ENCODE results near the gene STX18.

DNA sequence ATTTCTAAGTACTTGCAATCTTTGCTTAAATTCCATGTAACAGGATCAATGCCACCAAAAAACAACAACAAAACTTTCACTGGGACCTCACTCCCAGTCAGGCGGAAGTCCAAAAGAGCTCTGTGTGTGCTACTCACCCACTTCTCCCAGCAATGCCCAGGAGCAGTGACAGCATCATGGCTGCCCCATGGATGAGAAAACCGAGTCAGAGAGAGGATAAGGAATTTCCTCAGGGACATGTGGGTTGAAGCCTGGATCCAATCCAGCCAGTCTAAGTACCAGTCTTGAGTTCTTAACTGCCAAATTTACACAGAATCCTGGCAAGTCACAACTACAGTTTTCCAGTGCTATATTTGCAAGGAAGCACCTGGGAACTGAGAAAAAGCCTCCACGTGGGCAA is 64.5 kb downstream of the STX18 start:
- TF ChIP-seq, protein P1, sequence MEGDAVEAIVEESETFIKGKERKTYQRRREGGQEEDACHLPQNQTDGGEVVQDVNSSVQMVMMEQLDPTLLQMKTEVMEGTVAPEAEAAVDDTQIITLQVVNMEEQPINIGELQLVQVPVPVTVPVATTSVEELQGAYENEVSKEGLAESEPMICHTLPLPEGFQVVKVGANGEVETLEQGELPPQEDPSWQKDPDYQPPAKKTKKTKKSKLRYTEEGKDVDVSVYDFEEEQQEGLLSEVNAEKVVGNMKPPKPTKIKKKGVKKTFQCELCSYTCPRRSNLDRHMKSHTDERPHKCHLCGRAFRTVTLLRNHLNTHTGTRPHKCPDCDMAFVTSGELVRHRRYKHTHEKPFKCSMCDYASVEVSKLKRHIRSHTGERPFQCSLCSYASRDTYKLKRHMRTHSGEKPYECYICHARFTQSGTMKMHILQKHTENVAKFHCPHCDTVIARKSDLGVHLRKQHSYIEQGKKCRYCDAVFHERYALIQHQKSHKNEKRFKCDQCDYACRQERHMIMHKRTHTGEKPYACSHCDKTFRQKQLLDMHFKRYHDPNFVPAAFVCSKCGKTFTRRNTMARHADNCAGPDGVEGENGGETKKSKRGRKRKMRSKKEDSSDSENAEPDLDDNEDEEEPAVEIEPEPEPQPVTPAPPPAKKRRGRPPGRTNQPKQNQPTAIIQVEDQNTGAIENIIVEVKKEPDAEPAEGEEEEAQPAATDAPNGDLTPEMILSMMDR (conservative IDR thresholded peaks at IDR 0.05 in 1 of 2, IDR thresholded peaks at IDR 0.05 in 1 of 2; ENCODE audit: low read depth in 1 of 2, low read length in 2 of 2), result no peak
- no peak for TF ChIP-seq EZH2 (IDR thresholded peaks at IDR 0.05; ENCODE audit: low read length, missing control alignments)
